HEK293 (cell line): ENCODE data around the gene PBX3.

Experiments
- BCL11A ChIP-seq: fragments of 450-650 bp; formaldehyde crosslinking; IDR thresholded peaks from 2 replicates; pipeline ENCODE4 v1.5.1; 2016; ENCODE audit warnings: low read depth, missing biosample characterization, missing genetic modification characterization
- GLIS2 ChIP-seq: fragments of 450-650 bp; formaldehyde crosslinking; IDR thresholded peaks from 2 replicates; pipeline ENCODE4 v1.5.1; 2016; ENCODE audit warnings: missing biosample characterization, missing genetic modification characterization
- HOXA7 ChIP-seq: sonication (generic); formaldehyde crosslinking; IDR thresholded peaks from 2 replicates; pipeline ENCODE4 v1.8.1; 2022; ENCODE audit warnings: missing genetic modification reagents, borderline replicate concordance
- KLF7 ChIP-seq: fragments of 450-650 bp; formaldehyde crosslinking; IDR thresholded peaks from 2 replicates; pipeline ENCODE4 v1.5.1; 2016; ENCODE audit warnings: missing biosample characterization, missing genetic modification characterization, borderline replicate concordance
- PRDM1 ChIP-seq: fragments of 450-650 bp; formaldehyde crosslinking; IDR thresholded peaks from 2 replicates; pipeline ENCODE4; 2016; ENCODE audit warnings: missing biosample characterization, missing genetic modification characterization
- SCRT2 ChIP-seq: fragments of 450-650 bp; formaldehyde crosslinking; IDR thresholded peaks from 2 replicates; pipeline ENCODE4 v1.5.1; 2016; ENCODE audit warnings: missing biosample characterization, missing genetic modification characterization
- SP2 ChIP-seq: fragments of 450-650 bp; formaldehyde crosslinking; IDR thresholded peaks from 2 replicates; pipeline ENCODE4 v1.5.1; 2016; ENCODE audit warnings: missing biosample characterization, missing genetic modification characterization
- TRIM28 ChIP-seq: IDR thresholded peaks from 2 replicates; pipeline ENCODE4 v1.6.1; 2011; ENCODE audit warnings: low read length, control low read depth, borderline replicate concordance
- ZFHX2 ChIP-seq: fragments of 450-650 bp; formaldehyde crosslinking; conservative IDR thresholded peaks from 2 replicates; pipeline ENCODE4 v1.5.1; 2016; ENCODE audit warnings: missing biosample characterization, missing genetic modification characterization
- ZNF146 ChIP-seq: fragments of 450-650 bp; formaldehyde crosslinking; IDR thresholded peaks from 2 replicates; pipeline ENCODE4 v1.5.1; 2016; ENCODE audit warnings: missing biosample characterization, missing genetic modification characterization
- ZNF157 ChIP-seq: fragments of 450-650 bp; formaldehyde crosslinking; IDR thresholded peaks from 2 replicates; pipeline ENCODE4 v1.5.1; 2016; ENCODE audit warnings: missing biosample characterization, missing genetic modification characterization
- ZNF2 ChIP-seq: fragments of 450-650 bp; formaldehyde crosslinking; IDR thresholded peaks from 2 replicates; pipeline ENCODE4 v1.5.1; 2016; ENCODE audit warnings: missing biosample characterization, missing genetic modification characterization
- ZNF211 ChIP-seq: fragments of 450-650 bp; formaldehyde crosslinking; IDR thresholded peaks from 2 replicates; pipeline ENCODE4 v1.5.1; 2016; ENCODE audit warnings: low read depth, missing biosample characterization, missing genetic modification characterization
- ZNF324 ChIP-seq: fragments of 450-650 bp; formaldehyde crosslinking; IDR thresholded peaks from 2 replicates; pipeline ENCODE4 v1.5.1; 2016; ENCODE audit warnings: missing biosample characterization, missing genetic modification characterization
- ZNF366 ChIP-seq: fragments of 450-650 bp; formaldehyde crosslinking; conservative IDR thresholded peaks from 2 replicates; pipeline ENCODE4 v1.5.1; 2016; ENCODE audit warnings: missing biosample characterization, missing genetic modification characterization
- ZNF391 ChIP-seq: fragments of 450-650 bp; formaldehyde crosslinking; IDR thresholded peaks from 2 replicates; pipeline ENCODE4 v1.5.1; 2016; ENCODE audit warnings: low read depth, missing biosample characterization, missing genetic modification characterization, borderline replicate concordance
- ZNF394 ChIP-seq: fragments of 450-650 bp; formaldehyde crosslinking; IDR thresholded peaks from 2 replicates; pipeline ENCODE4 v1.5.1; 2016; ENCODE audit warnings: missing biosample characterization, missing genetic modification characterization, mild to moderate bottlenecking, moderate library complexity, borderline replicate concordance
- ZNF433 ChIP-seq: fragments of 450-650 bp; formaldehyde crosslinking; IDR thresholded peaks from 2 replicates; pipeline ENCODE4 v1.5.1; 2016; ENCODE audit warnings: missing biosample characterization, missing genetic modification characterization, low read depth
- ZNF473 ChIP-seq: fragments of 450-650 bp; formaldehyde crosslinking; IDR thresholded peaks from 2 replicates; pipeline ENCODE4 v1.5.1; 2017; ENCODE audit warnings: missing biosample characterization, missing genetic modification characterization
- ZNF548 ChIP-seq: fragments of 450-650 bp; formaldehyde crosslinking; IDR thresholded peaks from 2 replicates; pipeline ENCODE4 v1.5.1; 2016; ENCODE audit warnings: missing biosample characterization, missing genetic modification characterization
- ZNF571 ChIP-seq: fragments of 450-650 bp; formaldehyde crosslinking; IDR thresholded peaks from 2 replicates; pipeline ENCODE4 v1.5.0; 2017; ENCODE audit warnings: missing biosample characterization, missing genetic modification characterization
- ZNF624 ChIP-seq: fragments of 450-650 bp; formaldehyde crosslinking; IDR thresholded peaks from 2 replicates; pipeline ENCODE4 v1.5.1; 2017; ENCODE audit warnings: missing biosample characterization, missing genetic modification characterization
- ZNF658 ChIP-seq: fragments of 450-650 bp; formaldehyde crosslinking; IDR thresholded peaks from 2 replicates; pipeline ENCODE4; 2016; ENCODE audit warnings: missing biosample characterization, missing genetic modification characterization
- ZNF776 ChIP-seq: fragments of 450-650 bp; formaldehyde crosslinking; IDR thresholded peaks from 2 replicates; pipeline ENCODE4 v1.5.0; 2017; ENCODE audit warnings: missing biosample characterization, missing genetic modification characterization, borderline replicate concordance
- TF ChIP-seq, protein P1 (sequence below): fragments of 450-650 bp; formaldehyde crosslinking; IDR thresholded peaks from 2 replicates; pipeline ENCODE4 v1.5.1; 2016; ENCODE audit warnings: missing biosample characterization, missing genetic modification characterization
- TF ChIP-seq, protein P2 (sequence below): fragments of 450-650 bp; formaldehyde crosslinking; conservative IDR thresholded peaks from 2 replicates; pipeline ENCODE4 v1.5.1; 2016; ENCODE audit warnings: low read depth, missing biosample characterization, missing genetic modification characterization
- TF ChIP-seq, protein P3 (sequence below): fragments of 450-650 bp; IDR thresholded peaks from 2 replicates; pipeline ENCODE4 v1.5.1; 2018; ENCODE audit warnings: missing biosample characterization, missing genetic modification characterization

PBX3 gene

GRCh38 chr9:125763394-125763801 lies 16.2 kb downstream of the PBX3 start (continued):
- TF ChIP-seq KLF7 (tag by site-specific recombination) (no peak), ZNF571 (no peak), ZNF324 (tag by site-specific recombination) (no peak), ZNF658 (tag by site-specific recombination) (no peak), TRIM28 (peak; percentile 90), BCL11A (tag by site-specific recombination) (0 out of 2 replicates have a peak, but pooled peaks have one; percentile 20), ZNF211 (no peak), SP2 (0 out of 2 replicates have a peak, but pooled peaks have one; percentile 21), ZNF366 (tag by site-specific recombination) (peak; percentile 45; the same call in 1 of the 2 replicates), ZNF473 (no peak), ZNF433 (tag by site-specific recombination) (no peak), ZFHX2 (tag by site-specific recombination) (no peak), ZNF146 (tag by site-specific recombination) (no peak), ZNF157 (tag by site-specific recombination) (no peak), SCRT2 (0 out of 2 replicates have a peak, but pooled peaks have one; percentile 29), ZNF394 (tag by site-specific recombination) (no peak), ZNF548 (no peak), PRDM1 (tag by site-specific recombination) (peak; percentile 87), ZNF624 (tag by site-specific recombination) (no peak), ZNF391 (tag by site-specific recombination) (no peak), HOXA7 (CRISPR knock-in tag) (no peak), ZNF2 (tag by site-specific recombination) (peak; percentile 80; the same call in 1 of the 2 replicates), GLIS2 (no peak), ZNF776 (no peak)
- TF ChIP-seq, protein P1, sequence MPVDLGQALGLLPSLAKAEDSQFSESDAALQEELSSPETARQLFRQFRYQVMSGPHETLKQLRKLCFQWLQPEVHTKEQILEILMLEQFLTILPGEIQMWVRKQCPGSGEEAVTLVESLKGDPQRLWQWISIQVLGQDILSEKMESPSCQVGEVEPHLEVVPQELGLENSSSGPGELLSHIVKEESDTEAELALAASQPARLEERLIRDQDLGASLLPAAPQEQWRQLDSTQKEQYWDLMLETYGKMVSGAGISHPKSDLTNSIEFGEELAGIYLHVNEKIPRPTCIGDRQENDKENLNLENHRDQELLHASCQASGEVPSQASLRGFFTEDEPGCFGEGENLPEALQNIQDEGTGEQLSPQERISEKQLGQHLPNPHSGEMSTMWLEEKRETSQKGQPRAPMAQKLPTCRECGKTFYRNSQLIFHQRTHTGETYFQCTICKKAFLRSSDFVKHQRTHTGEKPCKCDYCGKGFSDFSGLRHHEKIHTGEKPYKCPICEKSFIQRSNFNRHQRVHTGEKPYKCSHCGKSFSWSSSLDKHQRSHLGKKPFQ (tag by site-specific recombination) = peak; percentile 98
- TF ChIP-seq, protein P2, sequence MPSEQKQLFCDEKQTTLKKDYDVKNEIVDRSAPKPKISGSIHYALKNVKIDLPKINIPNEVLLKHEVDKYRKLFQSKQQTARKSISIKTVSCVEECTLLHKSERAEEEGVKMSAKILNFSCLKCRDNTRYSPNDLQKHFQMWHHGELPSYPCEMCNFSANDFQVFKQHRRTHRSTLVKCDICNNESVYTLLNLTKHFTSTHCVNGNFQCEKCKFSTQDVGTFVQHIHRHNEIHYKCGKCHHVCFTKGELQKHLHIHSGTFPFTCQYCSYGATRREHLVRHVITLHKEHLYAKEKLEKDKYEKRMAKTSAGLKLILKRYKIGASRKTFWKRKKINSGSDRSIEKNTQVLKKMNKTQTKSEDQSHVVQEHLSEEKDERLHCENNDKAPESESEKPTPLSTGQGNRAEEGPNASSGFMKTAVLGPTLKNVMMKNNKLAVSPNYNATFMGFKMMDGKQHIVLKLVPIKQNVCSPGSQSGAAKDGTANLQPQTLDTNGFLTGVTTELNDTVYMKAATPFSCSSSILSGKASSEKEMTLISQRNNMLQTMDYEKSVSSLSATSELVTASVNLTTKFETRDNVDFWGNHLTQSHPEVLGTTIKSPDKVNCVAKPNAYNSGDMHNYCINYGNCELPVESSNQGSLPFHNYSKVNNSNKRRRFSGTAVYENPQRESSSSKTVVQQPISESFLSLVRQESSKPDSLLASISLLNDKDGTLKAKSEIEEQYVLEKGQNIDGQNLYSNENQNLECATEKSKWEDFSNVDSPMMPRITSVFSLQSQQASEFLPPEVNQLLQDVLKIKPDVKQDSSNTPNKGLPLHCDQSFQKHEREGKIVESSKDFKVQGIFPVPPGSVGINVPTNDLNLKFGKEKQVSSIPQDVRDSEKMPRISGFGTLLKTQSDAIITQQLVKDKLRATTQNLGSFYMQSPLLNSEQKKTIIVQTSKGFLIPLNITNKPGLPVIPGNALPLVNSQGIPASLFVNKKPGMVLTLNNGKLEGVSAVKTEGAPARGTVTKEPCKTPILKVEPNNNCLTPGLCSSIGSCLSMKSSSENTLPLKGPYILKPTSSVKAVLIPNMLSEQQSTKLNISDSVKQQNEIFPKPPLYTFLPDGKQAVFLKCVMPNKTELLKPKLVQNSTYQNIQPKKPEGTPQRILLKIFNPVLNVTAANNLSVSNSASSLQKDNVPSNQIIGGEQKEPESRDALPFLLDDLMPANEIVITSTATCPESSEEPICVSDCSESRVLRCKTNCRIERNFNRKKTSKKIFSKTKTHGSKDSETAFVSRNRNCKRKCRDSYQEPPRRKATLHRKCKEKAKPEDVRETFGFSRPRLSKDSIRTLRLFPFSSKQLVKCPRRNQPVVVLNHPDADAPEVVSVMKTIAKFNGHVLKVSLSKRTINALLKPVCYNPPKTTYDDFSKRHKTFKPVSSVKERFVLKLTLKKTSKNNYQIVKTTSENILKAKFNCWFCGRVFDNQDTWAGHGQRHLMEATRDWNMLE (tag by site-specific recombination) = no peak
- TF ChIP-seq, protein P3, sequence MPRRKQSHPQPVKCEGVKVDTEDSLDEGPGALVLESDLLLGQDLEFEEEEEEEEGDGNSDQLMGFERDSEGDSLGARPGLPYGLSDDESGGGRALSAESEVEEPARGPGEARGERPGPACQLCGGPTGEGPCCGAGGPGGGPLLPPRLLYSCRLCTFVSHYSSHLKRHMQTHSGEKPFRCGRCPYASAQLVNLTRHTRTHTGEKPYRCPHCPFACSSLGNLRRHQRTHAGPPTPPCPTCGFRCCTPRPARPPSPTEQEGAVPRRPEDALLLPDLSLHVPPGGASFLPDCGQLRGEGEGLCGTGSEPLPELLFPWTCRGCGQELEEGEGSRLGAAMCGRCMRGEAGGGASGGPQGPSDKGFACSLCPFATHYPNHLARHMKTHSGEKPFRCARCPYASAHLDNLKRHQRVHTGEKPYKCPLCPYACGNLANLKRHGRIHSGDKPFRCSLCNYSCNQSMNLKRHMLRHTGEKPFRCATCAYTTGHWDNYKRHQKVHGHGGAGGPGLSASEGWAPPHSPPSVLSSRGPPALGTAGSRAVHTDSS (tag by site-specific recombination) = no peak
